H9 (cell line): ENCODE results near the gene BBX. TPM values are rescaled to one million over a fixed set of nuclear protein-coding genes. Genes with fewer than 3 reads are reported as not detected.

Experiments used
- DNase-seq: peaks from one replicate; pipeline ENCODE4 v3.0.0-alpha.2; 2017
- H2AFZ ChIP-seq: one replicate; pipeline ENCODE4 v1.6.1; 2013; ENCODE audit warnings: mild to moderate bottlenecking, low read length, control low read depth, moderate library complexity
- H2AK5ac ChIP-seq: 2 replicates; pipeline ENCODE4 v1.6.1; 2013; ENCODE audit warnings: low read length, control low read depth, mixed read lengths; ENCODE audit not compliant: insufficient read length
- H2BK120ac ChIP-seq: one replicate; pipeline ENCODE4 v1.6.1; 2013; ENCODE audit warnings: low read depth, mild to moderate bottlenecking, low read length, control low read depth, inconsistent platforms; ENCODE audit not compliant: poor library complexity, severe bottlenecking
- H2BK12ac ChIP-seq: 2 replicates; pipeline ENCODE4 v1.6.1; 2013; ENCODE audit warnings: low read length, control low read depth, mixed read lengths, low read depth; ENCODE audit not compliant: insufficient read length
- H2BK15ac ChIP-seq: 2 replicates; pipeline ENCODE4 v1.6.1; 2013; ENCODE audit warnings: low read depth, low read length, control low read depth
- H2BK20ac ChIP-seq: one replicate; pipeline ENCODE4 v1.6.1; 2013; ENCODE audit warnings: low read depth, mild to moderate bottlenecking, low read length, control low read depth, inconsistent platforms; ENCODE audit not compliant: poor library complexity, severe bottlenecking
- H2BK5ac ChIP-seq: 2 replicates; pipeline ENCODE4 v1.6.1; 2013; ENCODE audit warnings: low read length, control low read depth, mixed read lengths; ENCODE audit not compliant: insufficient read length
- H3K14ac ChIP-seq: 2 replicates; pipeline ENCODE4 v1.6.1; 2013; ENCODE audit warnings: low read length, control low read depth; ENCODE audit not compliant: insufficient read depth
- H3K18ac ChIP-seq: 2 replicates; pipeline ENCODE4 v1.6.1; 2013; ENCODE audit warnings: low read depth, mild to moderate bottlenecking, mixed read lengths, low read length, control low read depth; ENCODE audit not compliant: insufficient read length
- H3K23ac ChIP-seq: 2 replicates; pipeline ENCODE4 v1.6.1; 2013; ENCODE audit warnings: low read length, control low read depth, mixed read lengths, low read depth; ENCODE audit not compliant: insufficient read length
- H3K23me2 ChIP-seq: 2 replicates; pipeline ENCODE4 v1.6.1; 2013; ENCODE audit warnings: low read depth, mild to moderate bottlenecking, mixed read lengths, low read length, control low read depth; ENCODE audit not compliant: insufficient read length, poor library complexity, severe bottlenecking
- H3K27ac ChIP-seq: 2 replicates; pipeline ENCODE4 v1.5.1; 2013; ENCODE audit warnings: low read length, control low read depth, mixed read lengths, low read depth; ENCODE audit not compliant: insufficient read length
- H3K27me3 ChIP-seq: 2 replicates; pipeline ENCODE4 v1.6.1; 2013; ENCODE audit warnings: low read length, control low read depth, inconsistent platforms; ENCODE audit not compliant: insufficient read depth
- H3K4ac ChIP-seq: 2 replicates; pipeline ENCODE4 v1.6.1; 2013; ENCODE audit warnings: low read depth, mild to moderate bottlenecking, control low read depth, inconsistent platforms, low read length, moderate library complexity
- H3K4me1 ChIP-seq: 2 replicates; pipeline ENCODE4 v1.6.1; 2013; ENCODE audit warnings: low read length, control low read depth, inconsistent platforms; ENCODE audit not compliant: insufficient read depth
- H3K4me2 ChIP-seq: 2 replicates; pipeline ENCODE4 v1.6.1; 2013; ENCODE audit warnings: low read length, control low read depth, mixed read lengths; ENCODE audit not compliant: insufficient read length, insufficient read depth
- H3K56ac ChIP-seq: 2 replicates; pipeline ENCODE4 v1.6.1; 2013; ENCODE audit warnings: low read depth, mild to moderate bottlenecking, mixed read lengths, low read length, control low read depth; ENCODE audit not compliant: insufficient read length
- H3K79me1 ChIP-seq: 2 replicates; pipeline ENCODE4 v1.6.1; 2013; ENCODE audit warnings: low read depth, mild to moderate bottlenecking, moderate library complexity, low read length, control low read depth, inconsistent platforms; ENCODE audit not compliant: insufficient read depth, poor library complexity, severe bottlenecking
- H3K79me2 ChIP-seq: 2 replicates; pipeline ENCODE4 v1.6.1; 2013; ENCODE audit warnings: low read length, control low read depth, inconsistent platforms; ENCODE audit not compliant: insufficient read depth
- H3K9ac ChIP-seq: 2 replicates; pipeline ENCODE4 v1.6.1; 2013; ENCODE audit warnings: low read length, control low read depth, mixed read lengths; ENCODE audit not compliant: insufficient read length; ENCODE audit errors: extremely low read depth
- H3K9me3 ChIP-seq: one replicate; pipeline ENCODE4 v1.6.1; 2013; ENCODE audit warnings: low read depth, low read length, inconsistent platforms; ENCODE audit not compliant: control insufficient read depth
- H3T11ph ChIP-seq: one replicate; pipeline ENCODE4 v1.6.1; 2013; ENCODE audit warnings: mild to moderate bottlenecking, low read length, control low read depth, inconsistent platforms
- H4K20me1 ChIP-seq: one replicate; pipeline ENCODE4 v1.6.1; 2013; ENCODE audit not compliant: control insufficient read depth, insufficient read length, insufficient read depth
- H4K5ac ChIP-seq: 2 replicates; pipeline ENCODE4 v1.6.1; 2013; ENCODE audit warnings: low read depth, mild to moderate bottlenecking, mixed read lengths, low read length, control low read depth; ENCODE audit not compliant: insufficient read length
- H4K8ac ChIP-seq: replicated peaks from 2 replicates; pipeline ENCODE4 v1.6.1; 2013; ENCODE audit warnings: low read length, control low read depth, mixed read lengths, low read depth; ENCODE audit not compliant: insufficient read length
- H4K91ac ChIP-seq: 2 replicates; pipeline ENCODE4 v1.6.1; 2013; ENCODE audit warnings: low read depth, mild to moderate bottlenecking, moderate library complexity, mixed read lengths, low read length, control low read depth; ENCODE audit not compliant: insufficient read length
- H3K27ac Mint-ChIP-seq, 3 experiments: 2 replicates in 2 of 3; 3 replicates in 1 of 3; pipeline ENCODE4 v1.8.0; 2020 to 2021; ENCODE audit warnings: mixed read lengths in 3 of 3, mild to moderate bottlenecking in 1 of 3, moderate library complexity in 1 of 3
- H3K27me3 Mint-ChIP-seq: 2 replicates; pipeline ENCODE4 v1.8.0; 2021; ENCODE audit warnings: low read depth, mild to moderate bottlenecking, moderate library complexity, mixed read lengths
- H3K36me3 Mint-ChIP-seq, 3 experiments: 2 replicates in 2 of 3; 3 replicates in 1 of 3; pipeline ENCODE4 v1.8.0; 2020 to 2021; ENCODE audit warnings: low read depth in 3 of 3, mixed read lengths in 3 of 3; ENCODE audit not compliant: insufficient read depth in 1 of 3
- H3K4me1 Mint-ChIP-seq, 2 experiments: 2 replicates each; pipeline ENCODE4 v1.8.0; 2020; ENCODE audit warnings: mixed read lengths in 2 of 2
- H3K4me3 Mint-ChIP-seq, 2 experiments: 2 replicates in 1 of 2; 3 replicates in 1 of 2; pipeline ENCODE4 v1.8.0; 2020 to 2021; ENCODE audit warnings: mild to moderate bottlenecking in 2 of 2, mixed read lengths in 2 of 2, moderate library complexity in 1 of 2
- H3K9me3 Mint-ChIP-seq, 2 experiments: 2 replicates in 1 of 2; 3 replicates in 1 of 2; pipeline ENCODE4 v1.8.0; 2020; ENCODE audit warnings: mild to moderate bottlenecking in 2 of 2, mixed read lengths in 2 of 2, moderate library complexity in 1 of 2
- WGBS: extraction: QIAGEN DNeasy Blood & Tissue Kit; methylation state at CpG from one replicate; pipeline ENCODE4 v1.1.7; 2013; ENCODE audit warnings: missing lambda C conversion rate, low lambda C conversion rate, mixed read lengths; ENCODE audit not compliant: insufficient read length; ENCODE audit errors: extremely low coverage; 5-methylcytosine and 5-hydroxymethylcytosine counted together
- total RNA-seq: library from RNA; stranded (reverse); gene quantifications from 2 replicates; pipeline ENCODE4 v1.2.1, GENCODE V29; 2021
- TF ChIP-seq, protein P1 (sequence below): fragments of 200-600 bp; sonication (generic); conservative IDR thresholded peaks from 3 replicates; pipeline ENCODE4 v1.8.0; 2021; ENCODE audit warnings: antibody characterized with exemption, mild to moderate bottlenecking

Gene BBX
- total RNA-seq, 1 experiment from 2014 or later = 34.8 TPM

DNA sequence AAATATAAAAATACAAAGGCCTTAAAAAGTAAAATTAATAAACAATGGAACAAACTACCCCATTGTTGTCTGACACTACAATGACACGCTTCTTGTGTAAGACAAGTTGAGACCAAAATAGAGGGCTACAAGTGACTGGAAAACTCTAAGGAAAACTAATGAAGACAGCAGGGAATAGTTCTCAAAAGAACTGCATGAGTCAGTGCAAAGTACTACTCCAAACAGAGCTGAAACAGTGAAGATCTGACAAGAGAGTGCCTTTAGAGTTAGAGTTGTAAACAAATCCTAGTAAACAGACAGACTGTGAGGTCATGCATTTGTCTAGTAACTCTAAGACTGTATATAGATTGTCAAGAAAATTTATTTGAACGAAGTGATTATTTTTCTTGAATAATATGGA, 233.9 kb downstream of the BBX start:
- Histone ChIP-seq H3K79me1 (no peaks in the 10 kb centered on the region), H2AFZ (no peak overlapping the region), H3K4me2 (no peak overlapping the region), H3K23ac (no peak overlapping the region), H2BK20ac (no peak overlapping the region), H3K9me3 (no peaks in the 10 kb centered on the region), H2BK15ac (no peak overlapping the region), H3K4me1 (no peaks in the 10 kb centered on the region), H3K79me2 (no peaks in the 10 kb centered on the region), H4K5ac (no peak overlapping the region), H3K4ac (no peak overlapping the region), H3T11ph (no peak overlapping the region), H2BK5ac (no peak overlapping the region), H3K23me2 (no peaks in the 10 kb centered on the region), H3K14ac (no peak overlapping the region), H4K8ac (no peak overlapping the region), H4K20me1 (no peaks in the 10 kb centered on the region), H3K27ac (no peak overlapping the region), H4K91ac (no peak overlapping the region), H3K9ac (no peak overlapping the region), H3K56ac (no peak overlapping the region), H2AK5ac (no peak overlapping the region), H2BK12ac (no peak overlapping the region), H2BK120ac (no peak overlapping the region), H3K27me3 (no peaks in the 10 kb centered on the region), H3K18ac (no peak overlapping the region)
- no peak for DNase-seq
- no peaks in the 10 kb centered on the region for H3K9me3 Mint-ChIP-seq
- no CpG with 5 or more reads among the region's 2 CpGs for WGBS
- H3K27me3 Mint-ChIP-seq = no peaks in the 10 kb centered on the region
- peaks cover 3% of the 10 kb centered on the region in 2 experiments; a peak in 2 of 4 replicates for H3K4me1 Mint-ChIP-seq
- no peak overlapping the region for H3K27ac Mint-ChIP-seq
- TF ChIP-seq, protein P1, sequence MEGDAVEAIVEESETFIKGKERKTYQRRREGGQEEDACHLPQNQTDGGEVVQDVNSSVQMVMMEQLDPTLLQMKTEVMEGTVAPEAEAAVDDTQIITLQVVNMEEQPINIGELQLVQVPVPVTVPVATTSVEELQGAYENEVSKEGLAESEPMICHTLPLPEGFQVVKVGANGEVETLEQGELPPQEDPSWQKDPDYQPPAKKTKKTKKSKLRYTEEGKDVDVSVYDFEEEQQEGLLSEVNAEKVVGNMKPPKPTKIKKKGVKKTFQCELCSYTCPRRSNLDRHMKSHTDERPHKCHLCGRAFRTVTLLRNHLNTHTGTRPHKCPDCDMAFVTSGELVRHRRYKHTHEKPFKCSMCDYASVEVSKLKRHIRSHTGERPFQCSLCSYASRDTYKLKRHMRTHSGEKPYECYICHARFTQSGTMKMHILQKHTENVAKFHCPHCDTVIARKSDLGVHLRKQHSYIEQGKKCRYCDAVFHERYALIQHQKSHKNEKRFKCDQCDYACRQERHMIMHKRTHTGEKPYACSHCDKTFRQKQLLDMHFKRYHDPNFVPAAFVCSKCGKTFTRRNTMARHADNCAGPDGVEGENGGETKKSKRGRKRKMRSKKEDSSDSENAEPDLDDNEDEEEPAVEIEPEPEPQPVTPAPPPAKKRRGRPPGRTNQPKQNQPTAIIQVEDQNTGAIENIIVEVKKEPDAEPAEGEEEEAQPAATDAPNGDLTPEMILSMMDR = no peak
- peaks cover 0 to 12% (median 4%) of the 10 kb centered on the region in 3 experiments; a peak in 5 of 7 replicates for H3K36me3 Mint-ChIP-seq
- no peak overlapping the region for H3K4me3 Mint-ChIP-seq
